ENCODE measurements around the gene POU6F2. TPM values are rescaled to one million over a fixed set of nuclear protein-coding genes. Genes with fewer than 3 reads are reported as not detected.

Gene POU6F2
- total RNA-seq, 1 experiment from 2014 or later, result not detected

GRCh38 chr7:39304668-39305405 lies 327.1 kb downstream of the POU6F2 start:
- Histone ChIP-seq H3K4me1 (ENCODE audit: insufficient read depth, low read length, poor library complexity, severe bottlenecking) (no peaks in the 10 kb centered on the region), H3K4me3 (ENCODE audit: low read depth, low read length, poor library complexity, severe bottlenecking) (no peak overlapping the region), H3K36me3 (ENCODE audit: insufficient read depth, low read length, poor library complexity, severe bottlenecking) (no peaks in the 10 kb centered on the region), H3K27me3 (replicated peaks; ENCODE audit: insufficient read depth, low read depth, low read length, poor library complexity) (peaks cover 77% of the 10 kb centered on the region), H3K9me3 (ENCODE audit: low read depth, low read length, poor library complexity, severe bottlenecking) (no peaks in the 10 kb centered on the region), H3K27ac (ENCODE audit: low read depth, low read length, poor library complexity, severe bottlenecking) (no peak overlapping the region)
- TF ChIP-seq EZH2 (IDR thresholded peaks at IDR 0.05; ENCODE audit: borderline replicate concordance, low read depth, low read length, poor library complexity, severe bottlenecking) (no peak), CTCF (conservative IDR thresholded peaks at IDR 0.05; ENCODE audit: low read depth, low read length) (no peak)
- ChIA-PET CTCF (no interaction called here), POLR2A (ENCODE audit: low non-redundant PET) (no interaction called here)
- intact Hi-C loops (cut with micrococcal nuclease; ENCODE audit: unreplicated experiment), result no loop called here
- BruUV-seq (replicated peaks), result no TSS peak
- DNase-seq (ENCODE audit: low spot score), result no peak

- Histone ChIP-seq H3K4me3 (ENCODE audit: low read depth, low read length, poor library complexity, severe bottlenecking) (no peak overlapping the region), H3K9me3 (ENCODE audit: low read depth, low read length, poor library complexity, severe bottlenecking) (no peaks in the 10 kb centered on the region), H3K36me3 (ENCODE audit: insufficient read depth, low read length, poor library complexity, severe bottlenecking) (no peaks in the 10 kb centered on the region), H3K27ac (ENCODE audit: low read depth, low read length, poor library complexity, severe bottlenecking) (no peak overlapping the region), H3K27me3 (replicated peaks; ENCODE audit: insufficient read depth, low read depth, low read length, poor library complexity) (peaks cover 81% of the 10 kb centered on the region), H3K4me1 (ENCODE audit: insufficient read depth, low read length, poor library complexity, severe bottlenecking) (no peaks in the 10 kb centered on the region)
- TF ChIP-seq CTCF (conservative IDR thresholded peaks at IDR 0.05; ENCODE audit: low read depth, low read length), result no peak
- TF ChIP-seq EZH2 (IDR thresholded peaks at IDR 0.05; ENCODE audit: borderline replicate concordance, low read depth, low read length, poor library complexity, severe bottlenecking), result no peak
- intact Hi-C loops (cut with micrococcal nuclease; ENCODE audit: unreplicated experiment), result no loop called here
- no peak for DNase-seq (ENCODE audit: low spot score)
- ChIA-PET POLR2A (ENCODE audit: low non-redundant PET) (no interaction called here), CTCF (no interaction called here)
- no TSS peak for BruUV-seq (replicated peaks)
These were observed 328.4 kb downstream of the POU6F2 start for GRCh38 chr7:39306016-39306570.

- CTCF ChIA-PET, result no interaction called here
- DNase-seq (ENCODE audit: low spot score), result no peak
- TF ChIP-seq CTCF (conservative IDR thresholded peaks at IDR 0.05; ENCODE audit: low read depth, low read length) (no peak), EZH2 (IDR thresholded peaks at IDR 0.05; ENCODE audit: borderline replicate concordance, low read depth, low read length, poor library complexity, severe bottlenecking) (no peak)
These were observed 333.0 kb downstream of the POU6F2 start for GRCh38 chr7:39310699-39311098.

More at GRCh38 chr7:39310699-39311098, 333.0 kb downstream of the POU6F2 start:
- Histone ChIP-seq H3K27ac (ENCODE audit: low read depth, low read length, poor library complexity, severe bottlenecking) (no peak overlapping the region), H3K4me3 (ENCODE audit: low read depth, low read length, poor library complexity, severe bottlenecking) (no peak overlapping the region), H3K27me3 (replicated peaks; ENCODE audit: insufficient read depth, low read depth, low read length, poor library complexity) (peaks cover 91% of the 10 kb centered on the region), H3K4me1 (ENCODE audit: insufficient read depth, low read length, poor library complexity, severe bottlenecking) (no peaks in the 10 kb centered on the region), H3K36me3 (ENCODE audit: insufficient read depth, low read length, poor library complexity, severe bottlenecking) (no peaks in the 10 kb centered on the region), H3K9me3 (ENCODE audit: low read depth, low read length, poor library complexity, severe bottlenecking) (no peaks in the 10 kb centered on the region)
- intact Hi-C loops (cut with micrococcal nuclease; ENCODE audit: unreplicated experiment), result no loop called here
- no TSS peak for BruUV-seq (replicated peaks)
- POLR2A ChIA-PET (ENCODE audit: low non-redundant PET), result no interaction called here

Data from A673 (cell line).